HG03045 (cell line): ENCODE data around the gene NCS1.

ENCODE experiments used
- ATAC-seq: cut with Tn5 transposase; IDR thresholded peaks from one replicate; pipeline ENCODE4 v1.9.1; 2021; ENCODE audit warnings: mild to moderate bottlenecking, moderate library complexity; ENCODE audit not compliant: unreplicated experiment

The NCS1 gene

DNA sequence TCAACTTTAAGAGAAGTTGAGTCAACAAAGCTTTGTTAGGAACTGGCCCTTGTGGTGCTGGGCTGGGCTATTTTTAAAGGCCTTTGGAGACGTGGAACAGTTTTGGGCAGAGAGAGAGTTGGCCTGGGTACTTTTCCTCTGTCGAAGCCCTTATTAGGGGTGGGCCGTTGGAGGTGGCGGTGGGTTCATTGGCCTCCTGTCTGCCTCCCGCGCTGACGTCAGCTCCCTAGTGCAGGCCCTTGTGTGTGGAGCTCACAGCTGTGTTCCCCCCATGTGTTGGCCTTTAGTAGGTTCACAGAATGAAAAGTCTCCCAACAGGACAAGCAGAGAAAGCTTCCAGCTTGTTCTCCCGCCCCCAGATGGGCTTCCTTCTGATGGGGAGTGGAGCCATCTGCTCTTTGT is 2.7 kb downstream of the NCS1 start:
- no peak for ATAC-seq

DNA sequence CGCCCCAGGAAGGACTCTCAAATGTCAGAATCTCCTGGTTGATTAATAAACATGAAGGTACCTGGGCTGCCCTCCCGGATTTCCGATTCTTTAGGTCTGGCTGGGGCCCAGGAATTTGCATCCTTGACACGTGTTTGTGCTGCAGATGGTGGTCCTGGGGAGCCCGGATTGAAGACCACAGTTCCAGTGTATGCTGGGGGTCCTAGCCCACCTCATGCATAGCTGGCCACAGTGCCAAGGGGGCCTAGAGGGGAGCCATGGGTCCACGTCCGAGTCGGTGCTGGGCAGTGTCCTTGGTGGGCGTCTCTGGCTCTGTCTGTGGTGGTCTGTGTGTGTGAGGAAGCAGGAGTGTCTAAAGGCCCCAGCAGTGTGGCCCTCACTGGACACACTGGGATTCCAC is 3.2 kb downstream of the NCS1 start:
- no peak for ATAC-seq

DNA sequence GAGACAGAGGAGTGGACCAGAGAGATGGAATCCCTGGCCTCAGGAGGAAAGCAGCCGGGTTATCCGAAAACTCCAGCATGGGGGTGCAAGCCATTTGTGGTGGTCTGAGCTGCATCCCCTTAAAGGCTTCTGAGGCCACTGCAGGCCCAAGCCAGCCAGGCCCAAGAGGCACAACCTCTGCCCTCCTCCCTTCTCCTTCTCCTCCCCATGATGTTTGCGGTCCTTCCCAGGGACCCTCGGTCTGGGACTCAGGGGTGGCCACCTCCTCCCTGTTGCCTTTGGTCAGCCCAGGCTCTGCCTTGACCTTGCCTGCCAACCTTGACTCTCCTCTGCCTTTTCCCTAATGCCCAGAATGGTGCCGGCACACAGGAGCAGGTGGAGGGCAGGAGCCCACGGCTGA is 4.6 kb downstream of the NCS1 start:
- ATAC-seq, result no peak

DNA sequence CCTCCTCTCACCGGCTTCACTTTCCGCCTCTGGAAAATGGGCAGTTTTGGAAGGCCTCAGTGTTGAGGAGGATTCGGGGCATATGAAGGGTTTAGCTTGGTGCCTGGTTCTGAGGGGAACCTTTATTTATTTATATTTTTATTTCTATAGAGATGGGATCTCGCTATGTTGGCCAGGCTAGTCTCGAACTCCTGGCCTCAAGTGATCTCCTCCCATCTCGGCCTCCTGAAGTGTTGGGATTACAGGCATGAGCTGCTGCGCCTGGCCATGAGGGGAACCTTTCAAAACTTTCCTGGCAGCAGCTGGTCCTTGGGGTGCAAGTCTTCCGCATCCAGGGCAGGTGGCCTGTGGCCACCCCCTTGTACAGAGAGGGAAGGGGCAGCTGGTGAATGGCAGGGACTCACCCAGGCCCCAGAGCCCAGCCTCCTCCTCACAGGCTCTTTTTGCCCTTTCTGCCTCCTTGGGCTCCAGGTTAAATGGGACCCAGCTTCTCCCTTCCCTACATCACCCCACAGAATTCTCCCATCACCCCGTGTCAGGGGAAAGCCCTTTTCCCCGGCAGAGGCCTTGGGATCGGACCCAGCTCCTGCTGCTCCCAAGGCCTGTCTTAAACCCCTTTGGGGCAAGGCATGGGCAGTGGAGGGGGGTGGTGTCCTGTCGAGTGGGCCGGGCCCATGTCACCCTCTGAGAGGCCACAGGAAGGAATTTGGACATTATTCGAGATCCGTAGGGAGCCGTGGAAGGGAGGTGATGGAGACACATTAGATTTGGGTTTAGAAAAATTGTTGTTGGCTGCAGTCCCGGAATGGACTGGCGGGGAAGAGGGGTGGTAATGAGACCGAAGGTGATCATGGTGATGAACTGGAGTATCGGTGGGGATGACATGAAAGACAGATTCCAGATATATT is 5.9 kb downstream of the NCS1 start:
- ATAC-seq, result no peak

DNA sequence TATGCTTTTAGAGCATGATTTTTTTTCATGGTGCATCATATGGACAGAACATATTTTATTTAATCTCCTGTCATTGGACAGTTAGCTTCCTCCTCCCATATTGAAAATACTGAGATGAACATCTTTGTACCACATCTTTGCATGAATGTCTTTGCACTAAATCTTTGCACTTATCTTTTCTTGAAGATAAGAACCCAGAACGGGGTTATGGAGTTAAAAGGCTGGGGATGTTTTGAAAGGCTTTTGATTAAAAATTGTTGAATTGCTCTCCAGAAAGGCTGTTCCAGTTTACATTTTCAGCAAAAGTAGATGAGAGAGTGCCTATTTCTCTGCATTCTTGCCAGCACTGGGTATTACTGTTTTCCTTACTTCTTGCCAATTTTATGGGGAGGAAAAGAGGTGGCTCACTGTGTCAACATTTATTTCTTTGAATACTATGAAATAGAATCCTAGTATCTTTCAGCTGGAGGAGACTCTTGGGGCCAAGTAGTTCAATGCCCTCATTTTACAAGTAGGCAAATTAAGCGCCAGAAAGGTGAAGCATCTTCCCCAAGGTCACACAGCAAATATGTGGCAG is 7.2 kb downstream of the NCS1 start:
- no peak for ATAC-seq

DNA sequence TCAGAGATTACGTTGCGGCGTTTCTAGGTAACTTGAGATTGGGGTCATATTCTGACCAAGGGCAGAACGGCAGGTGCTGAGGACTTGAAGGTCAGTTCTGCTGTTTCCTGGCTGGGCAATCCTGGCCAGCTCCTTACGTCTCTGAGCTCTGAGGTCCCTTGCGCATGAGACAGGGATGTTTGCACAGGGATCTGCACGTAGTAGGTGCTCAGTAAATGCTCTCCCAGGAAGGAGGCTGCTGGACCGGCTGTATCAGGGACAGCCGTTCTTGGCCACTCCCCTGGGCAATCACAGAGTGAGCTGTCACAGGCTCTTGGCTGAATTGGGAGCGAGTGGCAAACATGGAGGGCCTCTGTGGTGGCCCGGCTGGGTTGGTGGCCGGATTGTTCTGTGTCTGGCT is 8.3 kb downstream of the NCS1 start:
- no peak for ATAC-seq

DNA sequence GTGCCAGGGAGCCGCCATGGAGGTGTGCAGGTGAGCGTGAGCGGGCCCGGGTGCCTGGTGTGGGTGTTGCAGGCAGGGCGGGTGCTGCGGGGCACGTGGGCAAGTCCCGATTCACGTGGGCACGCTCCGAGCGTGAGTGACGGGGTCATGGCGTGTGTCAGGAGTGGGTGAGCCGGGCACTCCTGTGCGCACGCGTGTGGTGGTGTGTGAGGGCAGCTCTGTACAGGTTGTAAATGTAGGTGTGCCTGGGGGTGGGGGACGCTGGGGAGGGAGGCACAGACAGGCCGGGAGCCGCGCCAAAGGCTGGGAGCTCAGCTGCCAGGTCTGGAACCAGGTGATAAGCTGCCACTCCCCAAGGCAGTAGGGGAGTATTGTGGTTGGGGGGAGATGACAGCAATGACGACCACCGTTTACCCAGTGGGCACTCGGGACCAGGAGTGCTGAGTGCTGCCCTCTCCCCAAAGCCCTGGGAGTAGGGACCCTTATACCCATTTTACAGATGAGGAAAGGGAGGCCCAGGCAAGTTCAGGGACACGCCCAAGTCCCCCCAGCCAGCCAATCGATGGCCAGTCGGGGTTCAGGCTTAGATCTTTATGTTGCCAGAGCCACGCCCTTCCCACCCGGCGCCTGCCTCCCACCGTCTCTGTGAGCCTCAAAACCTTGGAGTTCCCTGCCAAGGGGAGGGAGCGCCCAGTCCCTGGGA is 9.6 kb downstream of the NCS1 start:
- ATAC-seq, result no peak

DNA sequence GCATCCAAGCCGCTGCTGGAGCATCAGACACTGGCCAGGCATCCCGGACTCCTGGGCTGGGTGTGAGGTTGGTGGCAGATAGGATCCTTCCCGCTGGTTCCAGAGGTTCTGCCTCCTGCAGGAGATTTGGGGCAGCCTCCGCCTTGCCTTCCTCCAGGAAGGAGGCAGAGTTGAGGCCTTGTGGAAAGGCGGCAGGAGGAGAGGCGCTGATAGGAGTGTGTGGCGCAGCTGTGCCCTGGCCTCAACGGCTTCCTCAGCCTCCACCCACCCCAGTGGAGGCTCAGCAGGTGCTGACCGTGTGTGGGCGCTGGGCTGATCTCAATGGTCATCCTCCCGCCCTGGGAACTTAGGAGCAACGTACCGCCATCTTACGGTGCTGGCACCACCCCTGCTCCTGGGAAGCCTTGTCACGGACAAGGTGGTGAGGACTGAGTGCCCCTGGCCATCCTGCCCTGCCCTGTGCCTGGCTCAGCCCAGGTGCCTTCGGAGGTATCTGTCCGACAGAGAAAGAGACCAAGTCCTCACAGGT is 10.2 kb downstream of the NCS1 start:
- no peak for ATAC-seq

DNA sequence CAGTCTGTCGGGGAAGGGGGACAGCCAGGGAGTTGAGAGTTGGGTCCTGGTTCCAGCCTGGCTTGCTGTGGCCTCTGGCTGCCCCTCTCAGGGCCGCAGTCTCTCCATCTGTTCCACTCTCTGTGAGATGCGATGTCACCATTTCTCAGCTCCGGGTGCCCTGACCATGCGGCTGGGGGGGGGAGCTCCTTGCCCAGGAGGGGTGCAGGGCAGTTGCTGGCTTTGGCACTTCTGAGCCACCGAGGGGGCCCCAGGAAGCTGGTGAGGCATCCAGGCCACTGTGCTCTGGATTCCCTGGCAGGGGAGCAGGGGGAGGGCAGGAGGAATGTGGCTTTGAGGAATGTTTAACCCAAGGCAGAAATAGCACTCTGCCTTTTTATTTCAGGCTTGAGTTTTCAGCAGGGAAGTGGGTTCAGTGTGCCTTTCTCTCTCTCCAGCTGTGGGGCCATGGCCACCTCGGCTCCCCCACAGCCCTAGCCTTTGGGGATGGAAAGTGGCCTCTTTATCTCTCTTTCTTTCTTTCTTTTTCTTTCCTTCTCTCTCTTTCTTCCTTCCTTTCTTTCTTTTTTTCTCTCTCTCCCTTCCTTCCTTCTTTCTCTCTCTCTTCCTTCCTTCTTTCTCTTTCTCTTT is 11.0 kb downstream of the NCS1 start:
- ATAC-seq, result no peak

DNA sequence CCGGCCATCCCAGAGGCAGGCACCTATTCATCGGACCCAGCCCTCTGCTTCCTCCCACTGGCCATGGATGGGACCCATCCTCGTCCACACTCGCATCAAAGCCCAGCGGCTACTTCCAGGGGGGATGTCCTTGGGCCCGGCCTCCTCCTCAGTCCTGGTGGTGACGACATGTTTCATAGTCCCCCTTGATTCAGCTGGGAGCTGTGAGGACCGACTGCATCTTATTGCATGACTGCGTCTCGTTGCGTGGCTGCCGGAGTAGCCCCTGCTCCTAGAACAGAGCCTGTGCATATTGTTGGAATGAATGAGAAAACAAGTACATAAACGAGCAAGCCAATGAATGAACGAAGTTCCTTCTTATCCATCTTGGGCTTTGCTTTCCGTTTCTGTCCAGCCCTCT is 12.8 kb downstream of the NCS1 start:
- no peak for ATAC-seq

DNA sequence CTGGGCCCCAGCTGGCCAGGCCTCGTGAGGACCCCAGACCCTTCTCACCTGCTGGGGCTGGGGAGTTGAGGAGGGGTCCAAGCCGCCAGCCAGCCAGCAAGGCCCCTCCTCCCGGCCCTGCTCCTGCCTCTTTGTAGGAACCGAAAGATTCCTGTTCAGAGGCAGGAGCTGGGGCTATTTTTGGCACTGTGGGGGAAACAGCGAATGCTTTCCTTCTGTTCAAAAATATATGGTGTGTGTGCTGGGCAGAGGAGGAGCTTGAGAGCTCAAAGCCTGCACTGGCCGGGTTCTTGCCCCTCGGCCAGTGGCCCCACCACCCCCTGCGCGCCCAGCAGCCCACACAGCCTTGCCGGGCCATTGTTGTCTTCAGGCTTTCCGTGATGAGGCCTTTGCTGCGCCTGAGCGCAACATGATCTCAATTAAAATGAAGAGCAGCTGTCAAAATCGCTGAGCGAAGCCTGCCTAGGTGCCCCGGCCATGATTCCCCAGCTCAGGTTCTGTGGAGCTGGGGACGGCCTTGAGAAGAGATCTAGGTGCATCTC is 13.4 kb downstream of the NCS1 start:
- ATAC-seq, result no peak

DNA sequence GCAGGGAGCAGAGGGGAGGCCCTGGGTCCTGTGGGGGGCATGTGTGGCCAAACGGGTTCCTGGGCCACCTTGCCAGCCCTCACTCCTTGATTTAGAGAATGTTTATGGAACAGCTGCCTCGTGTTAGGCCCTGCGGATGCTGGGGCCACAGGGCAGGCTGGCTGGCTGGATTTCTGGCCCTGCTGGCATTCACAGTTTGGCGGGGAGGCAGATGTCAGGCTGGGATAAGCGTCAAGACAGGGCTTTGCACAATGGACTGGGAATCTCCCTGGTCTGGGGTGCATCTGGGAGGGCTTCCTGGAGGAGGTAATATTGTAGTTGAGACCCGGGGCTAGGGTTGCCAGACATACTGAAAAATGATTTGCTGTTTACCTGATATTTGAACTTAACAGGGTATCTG is 13.8 kb downstream of the NCS1 start:
- no peak for ATAC-seq

DNA sequence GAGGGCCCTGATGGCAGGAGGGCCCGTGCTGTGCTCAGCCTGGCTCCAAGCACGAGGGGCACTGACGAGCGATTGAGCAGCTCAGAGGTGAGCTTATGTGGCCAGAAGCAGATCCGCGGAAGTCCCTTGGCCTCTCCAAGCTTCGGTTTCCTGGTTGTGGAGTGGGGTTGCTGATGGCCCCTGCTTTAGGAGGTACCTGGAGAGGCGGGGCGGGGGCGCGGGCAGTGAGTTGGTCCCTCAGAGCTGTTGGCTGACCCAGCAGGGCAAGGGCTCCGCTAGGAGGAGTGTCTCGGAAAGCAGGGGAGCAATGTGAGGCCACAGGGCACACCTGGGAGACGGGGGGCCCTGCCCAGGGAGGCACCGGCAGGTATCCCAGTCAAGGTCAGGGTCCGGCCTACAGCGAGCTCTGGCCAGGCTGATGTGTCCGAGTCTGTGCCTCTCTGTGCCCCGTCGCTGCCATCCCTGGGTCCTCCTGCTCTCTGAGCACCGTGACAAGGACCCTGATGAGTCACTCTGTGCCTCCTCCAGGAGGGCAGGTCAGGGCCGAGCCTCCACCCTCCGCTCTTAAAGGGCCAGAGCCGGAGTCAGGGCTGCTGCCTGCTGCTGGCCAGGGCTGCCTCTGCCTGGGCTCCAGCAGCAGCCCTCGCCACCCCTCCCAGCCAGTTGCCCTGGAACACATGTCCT is 14.8 kb downstream of the NCS1 start:
- ATAC-seq, result no peak

DNA sequence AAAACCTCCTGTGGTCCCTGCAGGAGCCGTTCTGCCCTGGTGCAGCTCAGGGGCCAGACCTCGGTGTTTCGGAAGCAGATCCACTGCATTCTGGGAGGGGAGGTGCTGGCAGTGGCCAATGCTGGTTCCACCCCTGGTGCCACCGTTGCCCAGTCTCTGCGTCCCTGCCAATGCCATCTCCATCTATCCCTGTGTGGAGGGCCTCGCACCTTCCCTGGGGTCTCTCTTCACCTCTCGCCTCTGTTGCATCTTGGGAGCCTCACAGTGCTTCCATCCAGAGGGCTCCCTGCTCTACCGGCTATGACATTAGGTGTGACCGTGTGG is 15.3 kb downstream of the NCS1 start:
- ATAC-seq, result no peak

DNA sequence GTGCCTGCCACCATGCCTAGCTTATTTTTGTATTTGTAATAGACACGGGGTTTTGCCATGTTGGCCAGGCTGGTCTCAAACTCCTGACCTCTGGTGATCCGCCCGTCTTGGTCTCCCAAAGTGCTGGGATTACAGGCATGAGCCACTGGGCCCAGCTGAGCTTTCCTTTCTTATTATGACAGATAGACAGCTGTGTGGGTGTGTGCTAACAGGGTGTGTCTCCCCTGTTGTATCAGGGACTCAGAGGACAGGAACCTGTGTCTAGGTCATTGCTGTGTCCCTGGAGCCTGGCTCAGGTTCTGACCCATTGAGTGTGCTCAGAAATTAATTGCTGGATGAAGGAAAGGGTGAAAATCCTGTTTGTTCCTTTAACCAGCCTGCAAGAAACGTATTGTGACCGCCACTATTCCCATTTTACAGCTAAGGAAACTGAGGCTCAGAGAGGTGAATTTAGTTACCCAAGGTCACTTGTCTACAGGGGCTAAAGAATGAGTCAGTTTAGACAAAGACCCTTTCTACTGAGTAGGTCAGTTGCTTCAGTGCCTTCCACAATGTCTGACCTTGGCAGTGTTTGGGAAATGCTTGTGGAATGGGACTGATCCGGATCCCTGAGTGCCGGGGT is 16.8 kb downstream of the NCS1 start:
- ATAC-seq, result no peak

DNA sequence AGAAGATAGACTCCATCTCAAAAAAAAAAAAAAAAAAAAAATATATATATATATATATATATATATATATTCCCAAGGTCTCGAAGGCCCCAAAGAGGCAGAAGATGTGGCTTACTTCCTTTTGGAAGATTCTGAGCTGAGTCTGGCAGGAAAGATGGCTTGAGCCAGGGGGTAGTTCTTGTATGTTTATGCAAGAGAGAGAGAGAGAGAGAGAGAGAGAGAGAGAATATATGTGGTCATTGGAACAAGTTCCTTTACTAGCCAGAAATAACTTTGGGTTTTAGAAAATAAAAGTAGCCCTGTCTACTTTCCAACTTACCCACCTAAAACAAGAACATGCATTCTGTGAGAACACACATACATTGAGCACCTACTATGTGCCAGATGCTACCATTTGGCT is 17.6 kb downstream of the NCS1 start:
- ATAC-seq, result no peak

DNA sequence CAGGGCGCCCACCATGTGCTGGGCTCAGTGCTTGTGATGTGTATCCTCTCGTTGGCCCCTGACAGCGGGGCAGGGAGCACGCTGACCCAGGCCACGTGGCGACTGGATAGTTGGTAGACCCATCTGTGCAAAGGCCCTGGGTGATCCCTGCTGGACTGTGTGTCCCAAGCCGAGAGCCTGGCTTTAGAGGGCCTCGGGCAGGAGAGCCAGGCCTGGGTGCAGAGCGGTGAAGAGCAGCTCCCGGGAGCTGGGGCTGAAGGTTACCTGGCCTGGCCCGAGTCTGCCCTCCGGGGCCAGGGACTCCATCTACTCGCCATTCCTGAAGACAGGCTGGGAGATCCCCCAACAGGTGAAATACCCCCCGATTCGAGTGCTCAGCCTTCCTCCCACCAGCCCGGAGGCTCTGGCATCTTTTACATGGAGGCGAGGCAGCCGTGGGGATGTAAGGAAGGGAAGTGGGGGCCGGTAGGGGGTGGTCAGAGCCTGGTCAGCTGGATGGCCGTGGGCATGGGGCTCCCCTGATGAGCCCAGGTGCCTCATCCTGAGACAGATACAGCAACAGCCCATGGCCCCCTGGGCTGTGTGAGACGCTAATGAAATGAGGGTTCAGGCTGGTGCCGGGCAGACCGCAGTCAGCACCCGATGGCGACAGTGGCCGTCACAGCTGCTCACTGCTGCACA is 19.0 kb downstream of the NCS1 start:
- no peak for ATAC-seq

DNA sequence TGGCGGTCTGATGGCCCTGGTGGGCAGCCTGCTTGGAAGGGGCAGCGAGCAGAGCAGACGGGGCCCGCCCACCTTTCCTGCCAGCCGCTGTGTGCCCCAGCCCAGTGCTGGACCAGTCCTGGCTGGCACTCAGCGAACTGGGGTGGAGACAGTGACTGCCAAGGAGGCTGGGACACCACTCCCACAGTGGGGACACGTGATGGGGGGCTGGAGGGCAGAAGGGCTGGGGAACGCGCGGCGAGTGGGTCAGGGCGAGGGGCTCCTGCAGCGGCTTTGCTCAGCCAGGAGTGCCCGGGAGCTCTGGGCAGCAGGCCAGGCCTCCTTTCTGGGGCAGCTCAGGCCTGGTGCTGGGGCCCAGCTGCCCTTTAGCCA is 19.5 kb downstream of the NCS1 start:
- ATAC-seq, result no peak

DNA sequence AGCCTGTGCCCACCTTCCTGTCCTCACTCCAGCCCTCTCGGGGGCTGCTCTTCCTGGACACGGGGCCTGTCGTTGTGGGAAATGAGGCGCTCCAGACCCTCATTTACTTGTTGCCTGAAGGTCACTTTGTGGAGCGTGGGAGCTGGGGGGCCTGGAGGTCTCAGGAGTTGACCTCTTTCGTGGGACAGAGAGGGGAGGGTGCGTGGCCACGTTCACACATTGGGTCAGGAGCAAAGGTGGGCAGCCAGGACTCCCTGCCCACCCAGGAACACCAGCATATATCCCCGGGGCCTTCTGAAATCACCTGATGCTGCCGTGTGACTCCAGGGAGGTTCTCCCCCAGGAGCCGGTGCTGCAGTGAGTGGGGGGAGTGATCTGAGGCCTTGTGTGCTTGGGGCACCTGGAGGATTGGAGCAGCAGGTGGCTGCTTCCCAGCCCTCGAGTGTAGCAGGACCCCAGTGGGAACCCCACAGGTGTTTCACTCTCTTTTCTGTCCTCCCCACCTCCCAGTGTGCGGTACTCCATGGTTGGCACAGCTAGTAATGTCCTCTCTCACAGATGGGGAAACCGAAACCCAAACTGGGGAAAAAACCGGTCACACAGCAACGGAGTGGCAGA is 20.3 kb downstream of the NCS1 start:
- no peak for ATAC-seq
